Heart right ventricle (tissue), 16 donors: ENCODE measurements around the gene DDX20. TPM values are rescaled to one million over a fixed set of nuclear protein-coding genes. Genes with fewer than 3 reads are reported as not detected.

ENCODE experiments used
- ATAC-seq, 8 donors: fragments of 200-7000 bp; cut with Tn5 transposase; one replicate each; pipeline ENCODE4 v1.9.1; 2020; ENCODE audit warnings: mild to moderate bottlenecking in 8 of 8, moderate library complexity in 8 of 8, moderate number of reproducible peaks in 1 of 8
- DNase-seq, 2 donors: peaks; one replicate each; pipeline ENCODE4 v3.0.0-alpha.2; 2020
- H3K27ac ChIP-seq, 10 donors: fragments of 200-600 bp; sonication (generic) in 2 of 10; one replicate each; pipeline versions ENCODE4 v1.5.0 to v1.8.0; 2020 to 2022; ENCODE audit warnings: mild to moderate bottlenecking in 3 of 10
- H3K27me3 ChIP-seq, 7 donors: fragments of 200-600 bp; one replicate each; pipeline ENCODE4 v1.8.0; 2021 to 2022; ENCODE audit warnings: mild to moderate bottlenecking in 2 of 7
- H3K36me3 ChIP-seq, 9 donors: fragments of 200-600 bp; sonication (generic) in 1 of 9; one replicate each; pipeline versions ENCODE4 v1.5.0 to v1.8.0; 2020 to 2022; ENCODE audit warnings: mild to moderate bottlenecking in 2 of 9
- H3K4me1 ChIP-seq, 9 donors: fragments of 200-600 bp; sonication (generic) in 1 of 9; one replicate each; pipeline versions ENCODE4 v1.5.0 to v1.8.0; 2020 to 2022; ENCODE audit warnings: mild to moderate bottlenecking in 4 of 9
- H3K4me3 ChIP-seq, 10 donors: fragments of 200-600 bp; sonication (generic) in 2 of 10; one replicate each; pipeline versions ENCODE4 v1.5.0 to v1.8.0; 2020 to 2022; ENCODE audit warnings: mild to moderate bottlenecking in 7 of 10, moderate library complexity in 2 of 10
- H3K9me3 ChIP-seq, 11 donors: fragments of 200-600 bp in 10 of 11; sonication (generic) in 2 of 11; one replicate each; pipeline versions ENCODE4 v1.5.0 to v1.8.0; 2013 to 2022; ENCODE audit warnings: mild to moderate bottlenecking in 2 of 11, control low read depth in 1 of 11, moderate library complexity in 1 of 11
- CTCF ChIP-seq, 9 donors: fragments of 200-600 bp; sonication (generic) in 2 of 9; IDR thresholded peaks; one replicate each; pipeline versions ENCODE4 v1.5.0 to v1.8.0; 2021 to 2022; ENCODE audit warnings: antibody characterized with exemption in 9 of 9, mild to moderate bottlenecking in 5 of 9, moderate library complexity in 1 of 9
- WGBS, 2 donors: extraction: QIAGEN DNeasy Blood & Tissue Kit; methylation state at CpG; one replicate each; pipeline ENCODE4 v1.1.7; 2013; ENCODE audit warnings: inconsistent platforms in 1 of 2; 5-methylcytosine and 5-hydroxymethylcytosine counted together
- intact Hi-C, 10 donors: fragments of 100-400 bp; cut with DNase I; formaldehyde crosslinking; loops; one replicate each; pipeline versions ENCODE4 v1.11.1 to v1.14.2; 2022
- polyA plus RNA-seq, 2 donors: library from polyadenylated mRNA; stranded (reverse); fragments of 200-250 nt; gene quantifications; one replicate each; pipeline ENCODE4 v1.2.3, GENCODE V29; 2013
- total RNA-seq, 10 donors: library from RNA; stranded (reverse); fragmentation: NEBNext Ultra II Directional in 3 of 10; extraction: Animal tissue kit (Norgen Biotek cat#: 25700) in 3 of 10; gene quantifications; one replicate each; pipeline versions ENCODE4 v1.2.1 to v1.2.4, GENCODE V29; 2021 to 2023
- donor health status: Arrhythmogenic right ventricular cardiomyopathy.
- donor health status: ischemic (EF 13 %, LVEDD 7.1; RV severe dilation, severe dysfunction).
- donor health status: healthy with polysubstance abuse.
- donor health status: DM: no; HTN: yes; CAD: no.
- donor health status: DM: no; HTN: no; CAD: no.
- donor health status: ischemic (EF 25% LVEDD 6.9; RV normal size, moderate dysfunction).
- donor health status: ischemic (EF 25% LVEDD 5.7; RV mildly dilated, moderate dysfunction).
- donor health status: healthy.
- donor health status: DM: yes; HTN: yes; CAD: no.
- donor health status: Ischemic cardiomyopathy.
- donor health status: ischemic (EF 35%, LVEDD 5.7; RV mildly dilated, moderate dysfunction).
- donor health status: nonischemic (EF 11% LVEDD 7.7; RV severe dilation, severe dysfunction).
- donor health status: DM: yes; HTN: yes; CAD: no.
- donor health status: PGD.
- donor health status: ischemic (EF 29% LVEDD 5.4; RV normal size, mild dysfunction).
- donor health status: nonischemic (EF 23%, LVEDD 6.1; RV moderate dilation, normal function).

Gene DDX20
- total and polyA plus RNA-seq, 12 donors, result 4.0 to 10.0 (median 6.4) TPM

GRCh38 chr1:111802110-111802509, 46.4 kb downstream of the DDX20 start:
- Histone ChIP-seq H3K27ac (peak overlapping the region in 9 of 10 donors; percentile 40 to 80 (median 65)), H3K27me3 (no peaks in the 10 kb centered on the region), H3K4me3 (no peak overlapping the region), H3K4me1 (peaks cover 0 to 27% (median 9%) of the 10 kb centered on the region in 9 donors), H3K9me3 (no peaks in the 10 kb centered on the region), H3K36me3 (no peaks in the 10 kb centered on the region)
- ATAC-seq, result peak; percentile 49 to 86 (median 76)
- WGBS, 2 donors, result 59 to 70% methylated on average over 6 of the region's 6 CpGs
- peak; percentile 27 to 37 for DNase-seq
- intact Hi-C loops, result loop anchor here in 6 of 10 donors (5.0 to 10.0 kb wide), 5 partner anchors 45 to 535 kb away; partner anchors contain the start of gene KCND3 (in 2 of the 6)
- TF ChIP-seq CTCF (IDR thresholded peaks at IDR 0.05), result no peak

GRCh38 chr1:111802984-111803383, 47.3 kb downstream of the DDX20 start:
- TF ChIP-seq CTCF (IDR thresholded peaks at IDR 0.05), result no peak
- H3K4me3 ChIP-seq, result no peak overlapping the region
- intact Hi-C loops, result loop anchor here in 6 of 10 donors (5.0 to 10.0 kb wide), 5 partner anchors 44 to 534 kb away; partner anchors contain the start of gene KCND3 (in 2 of the 6)
- DNase-seq (no peak), ATAC-seq (no peak)
- peaks cover 0 to 27% (median 9%) of the 10 kb centered on the region in 9 donors for H3K4me1 ChIP-seq
- no peaks in the 10 kb centered on the region for H3K36me3 ChIP-seq
- 87 to 91% methylated on average over 5 of the region's 5 CpGs for WGBS, 2 donors
- H3K27me3 ChIP-seq, result no peaks in the 10 kb centered on the region
- H3K9me3 ChIP-seq, result no peaks in the 10 kb centered on the region
- peak overlapping the region in 4 of 10 donors; percentile 8 to 80 (median 68) for H3K27ac ChIP-seq

- Histone ChIP-seq H3K4me1 (peaks cover 0 to 27% (median 9%) of the 10 kb centered on the region in 9 donors), H3K9me3 (no peaks in the 10 kb centered on the region), H3K27me3 (no peaks in the 10 kb centered on the region), H3K27ac (peak overlapping the region in 1 of 10 donors; percentile 27), H3K4me3 (no peak overlapping the region), H3K36me3 (no peaks in the 10 kb centered on the region)
- TF ChIP-seq CTCF (IDR thresholded peaks at IDR 0.05), result no peak
- WGBS, 2 donors, result 62% methylated on average over 5 of the region's 5 CpGs
- intact Hi-C loops, result loop anchor here in 6 of 10 donors (5.0 to 10.0 kb wide), 5 partner anchors 43 to 533 kb away; partner anchors contain the start of gene KCND3 (in 2 of the 6)
- ATAC-seq (no peak), DNase-seq (no peak)
Observed at GRCh38 chr1:111803951-111804350, 48.2 kb downstream of the DDX20 start.

GRCh38 chr1:111804776-111805175, 49.1 kb downstream of the DDX20 start:
- H3K27ac ChIP-seq, result peak overlapping the region in 1 of 10 donors; percentile 6
- H3K4me1 ChIP-seq, result peaks cover 0 to 27% (median 9%) of the 10 kb centered on the region in 9 donors
- no peaks in the 10 kb centered on the region for H3K27me3 ChIP-seq
- H3K9me3 ChIP-seq, result no peaks in the 10 kb centered on the region
- ATAC-seq, result no peak
- no peak overlapping the region for H3K4me3 ChIP-seq
- intact Hi-C loops, result loop anchor here in 6 of 10 donors (5.0 to 10.0 kb wide), 5 partner anchors 43 to 533 kb away; partner anchors contain the start of gene KCND3 (in 2 of the 6)
- no peaks in the 10 kb centered on the region for H3K36me3 ChIP-seq
- DNase-seq, result no peak
- no peak for TF ChIP-seq CTCF (IDR thresholded peaks at IDR 0.05)
- 82 to 83% methylated on average over 11 of the region's 11 CpGs for WGBS, 2 donors
